Stomach (tissue), 9 donors: Measurements from ENCODE around the gene SYNJ2. TPM values are rescaled to one million over a fixed set of nuclear protein-coding genes. Genes with fewer than 3 reads are reported as not detected.

ENCODE experiments used
- DNase-seq, 2 donors: peaks; one replicate each; pipeline versions ENCODE4 v3.0.0 to v3.0.0-alpha.2; 2013 to 2019
- H3K27ac ChIP-seq, 5 donors: fragments of 200-600 bp in 4 of 5; sonication (generic) in 4 of 5; one replicate each; pipeline ENCODE4 v1.5.1; 2013 to 2019; ENCODE audit warnings: mild to moderate bottlenecking in 1 of 5, moderate library complexity in 1 of 5
- H3K27me3 ChIP-seq, 3 donors: fragments of 200-600 bp; sonication (generic); one replicate each; pipeline ENCODE4 v1.5.1; 2017 to 2019; ENCODE audit warnings: mixed run types in 1 of 3
- H3K36me3 ChIP-seq, 4 donors: fragments of 200-600 bp; sonication (generic); 1 replicate in 3 of 4; 2 replicates in 1 of 4; pipeline ENCODE4 v1.5.1; 2016 to 2019
- H3K4me1 ChIP-seq, 4 donors: fragments of 200-600 bp; sonication (generic); one replicate each; pipeline ENCODE4 v1.5.1; 2016 to 2019
- H3K4me3 ChIP-seq, 4 donors: fragments of 200-600 bp; sonication (generic) in 3 of 4; one replicate each; pipeline ENCODE4 v1.5.1; 2016 to 2019; ENCODE audit warnings: mild to moderate bottlenecking in 1 of 4
- H3K9me3 ChIP-seq, 4 donors: fragments of 200-600 bp; sonication (generic); one replicate each; pipeline ENCODE4 v1.5.1; 2016 to 2019
- CTCF ChIP-seq, 7 experiments: fragments of 450-650 bp in 4 of 7; fragments of 200-600 bp in 3 of 7; sonication (generic) in 3 of 7; IDR thresholded peaks; one replicate each; pipeline ENCODE4 v1.5.1; 2016 to 2019; ENCODE audit warnings: antibody characterized with exemption in 7 of 7, control low read depth in 2 of 7, mild to moderate bottlenecking in 1 of 7
- EP300 ChIP-seq: sonication (generic); formaldehyde crosslinking; IDR thresholded peaks from one replicate; pipeline ENCODE4 v1.6.1; 2017; ENCODE audit warnings: antibody characterized with exemption
- POLR2A ChIP-seq, 4 donors: fragments of 450-650 bp; IDR thresholded peaks; one replicate each; pipeline ENCODE4 v1.6.1; 2016; ENCODE audit warnings: antibody characterized with exemption in 4 of 4, control low read depth in 2 of 4, mild to moderate bottlenecking in 1 of 4, moderate library complexity in 1 of 4
- POLR2AphosphoS5 ChIP-seq, 3 donors: sonication (generic); formaldehyde crosslinking; IDR thresholded peaks; one replicate each; pipeline ENCODE4 v1.6.1; 2016; ENCODE audit warnings: antibody characterized with exemption in 3 of 3
- WGBS, 5 donors: extraction: QIAGEN DNeasy Blood & Tissue Kit in 3 of 5; methylation state at CpG; one replicate each; pipeline versions ENCODE4 v1.1.5 to v1.1.7; 2013 to 2018; 5-methylcytosine and 5-hydroxymethylcytosine counted together
- intact Hi-C: fragments of 100-400 bp; cut with DNase I; formaldehyde crosslinking; loops from one replicate; pipeline ENCODE4 v1.15.1; 2023; ENCODE audit warnings: low total_unique reads
- polyA plus RNA-seq, 3 donors: library from polyadenylated mRNA; stranded (reverse); fragments of 200-250 nt; gene quantifications; one replicate each; pipeline ENCODE4 v1.2.3, GENCODE V29; 2013
- total RNA-seq, 5 donors: library from RNA; depleted of rRNA; stranded (reverse); fragments of >200 nt; gene quantifications; one replicate each; pipeline versions ENCODE4 v1.1.0 to v1.2.3, GENCODE V29; 2014 to 2016
- donor health status: healthy with polysubstance abuse.
- donor health status: Bipolar disorder and iron deficiency.
- donor health status: healthy.

Gene SYNJ2
- total and polyA plus RNA-seq, 8 donors, result 4.7 to 41.4 (median 14.4) TPM

DNA sequence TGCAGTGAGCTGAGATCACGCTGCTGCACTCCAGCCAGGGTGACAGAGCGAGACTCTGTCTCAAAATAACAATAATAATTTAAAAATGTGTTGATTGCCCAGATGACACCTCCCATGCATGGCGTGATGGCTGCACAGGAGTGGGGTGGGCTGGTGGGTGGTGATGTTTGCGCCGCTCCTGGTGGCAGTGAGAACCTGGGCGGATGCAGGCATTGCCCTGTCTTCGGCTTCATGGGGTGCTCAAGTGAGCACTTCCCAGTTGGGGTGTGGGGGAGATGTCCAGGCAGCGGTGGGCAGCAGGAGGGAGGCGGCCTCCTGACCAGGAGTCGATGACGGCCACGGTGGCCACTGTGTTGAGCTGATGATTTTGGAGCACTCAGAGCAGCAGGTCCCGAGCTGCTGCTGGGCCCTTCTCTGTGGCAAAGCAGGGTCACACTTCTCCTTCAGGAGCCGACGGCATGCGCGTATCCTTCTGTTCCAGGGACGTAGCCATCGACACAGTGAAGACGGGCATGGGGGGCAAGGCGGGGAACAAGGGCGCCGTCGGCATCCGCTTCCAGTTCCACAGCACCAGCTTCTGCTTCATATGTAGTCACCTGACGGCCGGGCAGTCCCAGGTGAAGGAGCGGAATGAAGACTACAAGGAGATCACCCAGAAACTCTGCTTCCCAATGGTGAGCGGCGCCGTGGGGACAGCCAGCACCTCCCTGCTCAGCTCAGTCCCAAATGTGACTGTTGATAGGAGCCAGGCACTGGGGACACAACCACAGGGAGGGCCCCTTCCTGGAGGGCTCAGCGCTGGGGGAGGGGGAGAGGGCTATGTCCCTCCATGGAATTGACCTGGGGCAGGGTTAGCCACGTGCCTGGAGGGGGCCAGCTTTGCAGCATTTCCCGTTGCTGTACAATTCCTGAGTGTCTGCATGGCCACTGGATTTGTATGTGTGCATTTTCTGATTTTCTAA, 89.7 kb downstream of the SYNJ2 start:
- WGBS, 5 donors, result 89 to 94% (median 90%) methylated on average over 27 to 34 of the region's 34 CpGs
- H3K4me3 ChIP-seq, result no peak overlapping the region
- peaks cover 0 to 28% (median 11%) of the 10 kb centered on the region in 4 donors for H3K4me1 ChIP-seq
- DNase-seq, result no peak
- H3K36me3 ChIP-seq, result peaks cover 8 to 68% (median 59%) of the 10 kb centered on the region in 4 donors
- H3K27me3 ChIP-seq, result no peaks in the 10 kb centered on the region
- TF ChIP-seq EP300 (no peak), POLR2A (IDR thresholded peaks at IDR 0.05) (no peak), POLR2AphosphoS5 (IDR thresholded peaks at IDR 0.05) (no peak), CTCF (IDR thresholded peaks at IDR 0.05) (no peak)
- no peaks in the 10 kb centered on the region for H3K9me3 ChIP-seq
- peak overlapping the region in 1 of 5 donors; percentile 86 for H3K27ac ChIP-seq
- intact Hi-C loops, result no loop called here

DNA sequence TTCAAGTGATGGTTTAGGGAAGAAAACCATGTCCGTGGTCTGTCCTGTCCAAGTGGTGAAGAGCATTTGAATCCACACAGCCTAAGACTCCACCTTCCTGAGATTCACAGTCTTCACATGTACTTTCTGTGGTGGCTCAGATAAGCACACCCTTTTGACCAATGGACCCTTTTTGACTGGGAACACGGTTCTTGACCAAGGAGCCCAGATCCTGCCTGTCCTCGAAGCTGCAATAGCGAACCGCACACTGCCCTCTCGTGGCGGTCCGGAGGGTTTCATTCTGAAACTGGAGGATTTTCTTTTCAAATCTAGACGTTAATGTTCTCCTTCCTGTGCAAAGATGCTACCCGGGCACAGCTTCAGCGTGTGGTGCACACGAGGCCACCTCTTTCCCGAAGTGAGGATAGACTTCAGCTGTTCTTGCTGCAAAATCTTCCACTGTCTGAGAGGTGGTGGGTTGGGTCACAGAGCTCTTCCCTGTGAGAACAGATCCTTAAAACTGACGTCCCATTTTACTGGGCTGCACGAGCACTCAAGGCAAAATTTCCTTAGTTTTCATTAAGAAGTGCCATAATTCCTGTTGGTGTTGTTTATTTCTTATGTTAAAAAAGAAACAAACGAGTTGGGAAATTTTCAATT, 90.5 kb downstream of the SYNJ2 start:
- peak; percentile 79 to 87 for DNase-seq
- TF ChIP-seq CTCF (IDR thresholded peaks at IDR 0.05), result peak in 5 of 7 experiments; percentile 65 to 82 (median 80)
- peak in 2 of 3 donors; percentile 16 to 73 for TF ChIP-seq POLR2AphosphoS5 (IDR thresholded peaks at IDR 0.05)
- TF ChIP-seq POLR2A (IDR thresholded peaks at IDR 0.05), result no peak
- Histone ChIP-seq H3K27me3 (no peaks in the 10 kb centered on the region), H3K4me1 (peaks cover 0 to 28% (median 11%) of the 10 kb centered on the region in 4 donors), H3K4me3 (no peak overlapping the region), H3K27ac (no peak overlapping the region), H3K9me3 (no peaks in the 10 kb centered on the region), H3K36me3 (peaks cover 12 to 68% (median 60%) of the 10 kb centered on the region in 4 donors)
- intact Hi-C loops, result no loop called here
- WGBS, 5 donors, result 19 to 23% (median 21%) methylated on average over 16 of the region's 16 CpGs

DNA sequence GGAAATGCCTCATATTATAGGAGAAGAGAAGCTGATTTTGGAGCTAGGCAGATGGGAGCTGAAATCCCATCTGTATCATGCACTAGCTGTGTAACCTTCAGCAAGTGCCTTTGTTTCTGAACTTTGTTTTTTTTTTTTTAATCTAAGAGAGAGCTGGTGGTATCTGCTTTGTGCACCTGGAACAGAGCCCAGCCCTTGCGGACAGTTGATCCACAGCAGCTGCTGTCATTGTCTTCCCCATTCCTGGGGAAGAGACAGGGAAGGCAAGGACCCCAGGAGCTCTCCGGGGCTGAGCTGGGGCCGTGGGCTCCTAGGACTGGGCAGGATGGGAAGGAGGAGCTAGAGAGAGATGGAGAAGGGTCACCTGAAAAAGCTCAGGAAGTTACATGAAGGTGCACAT, 92.1 kb downstream of the SYNJ2 start:
- intact Hi-C loops, result no loop called here
- no peak for TF ChIP-seq POLR2A (IDR thresholded peaks at IDR 0.05)
- no peak for TF ChIP-seq EP300
- TF ChIP-seq CTCF (IDR thresholded peaks at IDR 0.05), result no peak
- TF ChIP-seq POLR2AphosphoS5 (IDR thresholded peaks at IDR 0.05), result no peak
- DNase-seq, result no peak
- Histone ChIP-seq H3K9me3 (no peaks in the 10 kb centered on the region), H3K4me3 (no peak overlapping the region), H3K27ac (no peak overlapping the region), H3K27me3 (no peaks in the 10 kb centered on the region), H3K36me3 (peaks cover 12 to 73% (median 71%) of the 10 kb centered on the region in 4 donors), H3K4me1 (peaks cover 0 to 18% (median 6%) of the 10 kb centered on the region in 4 donors)
- 62 to 81% (median 78%) methylated on average over 3 of the region's 3 CpGs for WGBS, 5 donors

GRCh38 chr6:158076548-158076947, 94.9 kb downstream of the SYNJ2 start:
- intact Hi-C loops, result no loop called here
- no peak for TF ChIP-seq POLR2A (IDR thresholded peaks at IDR 0.05)
- no peak for TF ChIP-seq POLR2AphosphoS5 (IDR thresholded peaks at IDR 0.05)
- no peak for TF ChIP-seq CTCF (IDR thresholded peaks at IDR 0.05)
- no peak for TF ChIP-seq EP300

More at GRCh38 chr6:158076548-158076947, 94.9 kb downstream of the SYNJ2 start:
- Histone ChIP-seq H3K4me1 (peaks cover 0 to 7% (median 0%) of the 10 kb centered on the region in 4 donors), H3K27ac (no peak overlapping the region), H3K9me3 (no peaks in the 10 kb centered on the region), H3K4me3 (no peak overlapping the region), H3K27me3 (no peaks in the 10 kb centered on the region), H3K36me3 (peaks cover 9 to 79% (median 71%) of the 10 kb centered on the region in 4 donors)
- WGBS, 5 donors, result 92 to 96% (median 95%) methylated on average over 18 of the region's 18 CpGs
- no peak for DNase-seq
